Liver (tissue), 9 donors: ENCODE measurements around the gene FBN3. TPM values are rescaled to one million over a fixed set of nuclear protein-coding genes. Genes with fewer than 3 reads are reported as not detected.

ENCODE experiments used
- DNase-seq: peaks from one replicate; pipeline ENCODE4 v3.0.0-alpha.2; 2017; ENCODE audit warnings: low spot score
- H3K27ac ChIP-seq, 2 donors: one replicate each; pipeline ENCODE4 v1.7.0; 2013; ENCODE audit warnings: inconsistent platforms in 2 of 2, low read length in 2 of 2, control low read depth in 1 of 2, low read depth in 1 of 2, mild to moderate bottlenecking in 1 of 2
- H3K27me3 ChIP-seq, 4 donors: one replicate each; pipeline versions ENCODE4 v1.6.1 to v1.7.0; 2013; ENCODE audit warnings: low read length in 3 of 4, inconsistent platforms in 1 of 4, mild to moderate bottlenecking in 1 of 4, moderate library complexity in 1 of 4; ENCODE audit not compliant: control insufficient read depth in 4 of 4, insufficient read depth in 4 of 4
- H3K36me3 ChIP-seq, 4 donors: one replicate each; pipeline versions ENCODE4 v1.6.1 to v1.7.0; 2013; ENCODE audit warnings: low read length in 3 of 4, mild to moderate bottlenecking in 3 of 4, low read depth in 1 of 4, moderate library complexity in 1 of 4; ENCODE audit not compliant: control insufficient read depth in 4 of 4, insufficient read depth in 3 of 4
- H3K4me1 ChIP-seq, 4 donors: one replicate each; pipeline versions ENCODE4 v1.6.1 to v1.7.0; 2013; ENCODE audit warnings: low read length in 3 of 4, mild to moderate bottlenecking in 3 of 4, moderate library complexity in 1 of 4; ENCODE audit not compliant: control insufficient read depth in 4 of 4, insufficient read depth in 4 of 4
- H3K4me3 ChIP-seq, 3 donors: one replicate each; pipeline versions ENCODE4 v1.6.1 to v1.7.0; 2013; ENCODE audit warnings: low read length in 3 of 3, control low read depth in 1 of 3, low read depth in 1 of 3, mild to moderate bottlenecking in 1 of 3
- H3K9ac ChIP-seq, 2 donors: one replicate each; pipeline ENCODE4 v1.7.0; 2013; ENCODE audit warnings: low read length in 2 of 2, mild to moderate bottlenecking in 2 of 2, moderate library complexity in 2 of 2, control low read depth in 1 of 2, low read depth in 1 of 2
- H3K9me3 ChIP-seq, 4 donors: one replicate each; pipeline versions ENCODE4 v1.6.1 to v1.7.0; 2013; ENCODE audit warnings: low read length in 3 of 4; ENCODE audit not compliant: control insufficient read depth in 4 of 4
- FOXA1 ChIP-seq: IDR thresholded peaks from 2 replicates; pipeline ENCODE4 v1.6.1; 2016; ENCODE audit warnings: antibody characterized with exemption
- FOXA2 ChIP-seq: IDR thresholded peaks from 2 replicates; pipeline ENCODE4 v1.6.1; 2016; ENCODE audit warnings: antibody characterized with exemption
- GABPA ChIP-seq, 2 donors: IDR thresholded peaks in 1 of 2; conservative IDR thresholded peaks in 1 of 2; 2 replicates each; pipeline ENCODE4 v1.6.1; 2016; ENCODE audit warnings: antibody characterized with exemption in 2 of 2, mild to moderate bottlenecking in 1 of 2, moderate library complexity in 1 of 2
- HNF4A ChIP-seq, 2 donors: conservative IDR thresholded peaks; 2 replicates each; pipeline ENCODE4 v1.6.1; 2016; ENCODE audit warnings: antibody characterized with exemption in 2 of 2, mild to moderate bottlenecking in 2 of 2
- HNF4G ChIP-seq: IDR thresholded peaks from 2 replicates; pipeline ENCODE4 v1.6.1; 2016; ENCODE audit warnings: antibody characterized with exemption
- JUND ChIP-seq, 2 donors: IDR thresholded peaks; 2 replicates each; pipeline ENCODE4 v1.6.1; 2016; ENCODE audit warnings: antibody characterized with exemption in 2 of 2
- NR2F2 ChIP-seq: IDR thresholded peaks from 2 replicates; pipeline ENCODE4 v1.6.1; 2016; ENCODE audit warnings: antibody characterized with exemption
- RAD21 ChIP-seq, 2 donors: IDR thresholded peaks; 2 replicates each; pipeline ENCODE4 v1.6.1; 2016; ENCODE audit warnings: antibody characterized with exemption in 2 of 2, mild to moderate bottlenecking in 2 of 2
- RXRA ChIP-seq, 2 donors: IDR thresholded peaks; 2 replicates each; pipeline ENCODE4 v1.6.1; 2017 to 2018; ENCODE audit warnings: antibody characterized with exemption in 2 of 2, mild to moderate bottlenecking in 1 of 2
- SP1 ChIP-seq: IDR thresholded peaks from 2 replicates; pipeline ENCODE4 v1.6.1; 2018; ENCODE audit warnings: antibody characterized with exemption, mild to moderate bottlenecking
- TAF1 ChIP-seq: conservative IDR thresholded peaks from 2 replicates; pipeline ENCODE4 v1.6.1; 2016; ENCODE audit warnings: antibody characterized with exemption, mild to moderate bottlenecking
- YY1 ChIP-seq: IDR thresholded peaks from 2 replicates; pipeline ENCODE4 v1.6.1; 2016; ENCODE audit warnings: antibody characterized with exemption, mild to moderate bottlenecking
- WGBS: extraction: QIAGEN DNeasy Blood & Tissue Kit; methylation state at CpG from one replicate; pipeline ENCODE4 v1.1.7; 2013; 5-methylcytosine and 5-hydroxymethylcytosine counted together
- polyA plus RNA-seq, 2 donors: library from polyadenylated mRNA; stranded (reverse) in 1 of 2; unstranded in 1 of 2; fragments of 200-250 nt in 1 of 2; fragments of >200 nt in 1 of 2; fragmentation: Nextera tagmentation in 1 of 2; extraction: Ambion mirVana in 1 of 2; gene quantifications; one replicate each; pipeline versions ENCODE4 v1.2.1 to v1.2.3, GENCODE V29; 2013 to 2015
- total RNA-seq, 2 donors: library from RNA; depleted of rRNA; stranded (reverse); fragments of >200 nt; gene quantifications; one replicate each; pipeline ENCODE4 v1.2.3, GENCODE V29; 2014
- TF ChIP-seq, protein P1 (sequence below): IDR thresholded peaks from 2 replicates; pipeline ENCODE4 v1.6.1; 2016; ENCODE audit warnings: antibody characterized with exemption
- TF ChIP-seq, protein P2 (sequence below): IDR thresholded peaks from 2 replicates; pipeline ENCODE4 v1.6.1; 2016; ENCODE audit warnings: antibody characterized with exemption
- TF ChIP-seq, protein P3 (sequence below): fragments of 150-350 bp; IDR thresholded peaks from 2 replicates; pipeline ENCODE4 v1.5.1; 2017; ENCODE audit warnings: improper control_type of control experiment, low read depth, low read length; ENCODE audit not compliant: missing input control
- TF ChIP-seq, protein P4 (sequence below): IDR thresholded peaks from 2 replicates; pipeline ENCODE4 v1.6.1; 2016; ENCODE audit warnings: antibody characterized with exemption
- TF ChIP-seq, protein P5 (sequence below): IDR thresholded peaks from 2 replicates; pipeline ENCODE4 v1.6.1; 2016; ENCODE audit warnings: antibody characterized with exemption, mild to moderate bottlenecking
- donor health status: healthy.
- donor health status: healthy.
- donor health status: healthy.
- donor health status: healthy.
- donor health status: healthy.

The FBN3 gene
- total and polyA plus RNA-seq, 4 donors = under 0.01 to 0.61 (median 0.08) TPM; not detected in 1

DNA sequence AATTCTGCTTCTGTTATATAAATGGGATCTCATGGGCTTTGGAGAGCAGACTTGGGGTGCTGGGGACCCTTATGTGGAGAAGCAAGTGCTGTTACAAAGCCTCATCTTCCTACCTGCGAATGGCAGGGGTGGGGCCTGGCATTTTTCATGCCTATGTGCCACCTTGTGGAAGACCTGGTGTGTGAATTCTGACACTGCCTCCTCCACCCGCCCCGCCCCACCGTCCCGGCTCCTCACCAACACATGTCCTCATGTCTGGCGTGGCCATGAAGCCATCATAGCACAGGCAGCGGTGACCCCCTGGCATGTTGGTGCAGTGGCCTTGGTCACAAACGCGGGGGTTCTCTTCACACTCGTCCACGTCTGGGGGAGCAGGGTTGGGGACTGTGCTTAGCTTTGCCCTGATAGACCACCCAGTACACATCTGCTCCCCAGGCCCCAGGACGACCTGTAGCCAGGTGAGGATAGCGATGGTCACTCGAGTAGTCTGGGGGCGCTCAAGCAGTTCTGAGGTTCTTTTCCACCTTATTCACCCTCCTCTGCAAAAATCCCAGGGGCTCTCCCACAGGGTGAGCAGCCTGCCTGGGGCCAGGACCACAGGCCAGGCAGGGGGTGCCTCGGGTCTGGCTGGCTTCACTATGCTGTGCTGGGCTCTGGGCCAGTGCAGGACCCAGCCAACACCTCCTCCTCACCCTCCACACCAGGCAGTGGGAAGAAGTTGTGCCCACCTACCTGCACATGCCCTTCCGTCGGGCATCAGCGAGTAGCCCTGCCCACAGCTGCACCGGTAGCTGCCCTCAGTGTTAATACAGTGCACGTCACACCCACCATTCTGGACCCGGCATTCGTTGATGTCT is 32.7 kb downstream of the FBN3 start (continued):
- TF ChIP-seq FOXA2 = no peak
- TF ChIP-seq SP1 = no peak
- TF ChIP-seq YY1 = no peak
- TF ChIP-seq TAF1 = no peak
- TF ChIP-seq, protein P1, sequence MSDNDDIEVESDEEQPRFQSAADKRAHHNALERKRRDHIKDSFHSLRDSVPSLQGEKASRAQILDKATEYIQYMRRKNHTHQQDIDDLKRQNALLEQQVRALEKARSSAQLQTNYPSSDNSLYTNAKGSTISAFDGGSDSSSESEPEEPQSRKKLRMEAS = no peak

DNA sequence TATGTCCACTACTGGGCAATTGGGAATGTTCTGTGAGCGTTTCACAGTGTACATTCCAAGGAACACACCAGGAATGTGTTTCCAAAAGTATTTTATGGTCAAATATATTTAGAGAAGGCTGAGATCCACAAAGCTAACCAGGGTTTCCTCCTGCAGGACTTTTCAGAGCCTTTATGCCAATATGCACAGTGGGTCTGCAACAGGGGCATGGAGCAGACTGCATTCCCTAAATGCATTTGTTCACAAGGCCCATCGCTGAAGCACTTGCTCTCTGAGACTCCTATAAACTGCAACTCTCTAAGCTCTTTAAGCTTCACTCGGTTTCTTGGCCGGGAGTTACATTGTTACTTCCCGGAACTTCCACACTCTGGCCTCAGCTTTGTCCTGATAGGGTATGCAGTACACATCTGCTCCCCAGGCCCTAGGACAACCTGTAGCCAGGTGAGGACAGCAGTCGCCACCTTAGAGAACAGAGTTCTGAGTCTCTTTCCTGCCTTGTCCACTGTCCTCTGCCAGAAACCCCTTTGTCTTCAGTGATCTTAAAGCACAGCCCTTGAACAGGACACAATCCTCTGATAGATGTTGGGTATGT is 33.5 kb downstream of the FBN3 start:
- no peak for DNase-seq
- 91% methylated on average over 6 of the region's 6 CpGs for WGBS
- Histone ChIP-seq H3K27me3 (no peaks in the 10 kb centered on the region), H3K27ac (no peak overlapping the region), H3K9me3 (no peaks in the 10 kb centered on the region), H3K36me3 (no peaks in the 10 kb centered on the region), H3K9ac (no peak overlapping the region), H3K4me3 (no peak overlapping the region), H3K4me1 (no peaks in the 10 kb centered on the region)
- TF ChIP-seq FOXA1 (no peak), HNF4G (no peak), JUND (IDR thresholded peaks at IDR 0.05) (no peak)

DNA sequence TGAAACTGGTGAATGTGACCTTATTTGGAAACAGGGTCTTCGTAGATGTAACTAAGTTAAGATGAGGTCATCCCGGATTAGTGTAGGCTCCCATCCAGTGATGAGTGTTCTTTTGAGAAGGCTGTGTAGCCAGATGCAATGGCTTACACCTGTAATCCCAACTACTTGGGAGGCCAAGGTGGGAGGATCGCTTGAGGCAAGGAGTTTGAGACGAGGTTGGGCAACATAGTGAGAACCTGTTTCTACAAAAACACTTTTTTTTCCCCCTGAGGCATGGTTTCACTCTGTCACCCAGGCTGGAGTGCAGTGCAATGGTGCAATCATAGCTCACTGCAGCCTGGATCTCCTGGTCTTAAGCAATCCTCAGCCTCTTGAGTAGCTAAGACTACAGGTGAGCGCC is 36.4 kb downstream of the FBN3 start:
- no peaks in the 10 kb centered on the region for H3K4me1 ChIP-seq
- WGBS = 80% methylated on average over 5 of the region's 5 CpGs
- no peaks in the 10 kb centered on the region for H3K9me3 ChIP-seq
- no peak overlapping the region for H3K4me3 ChIP-seq
- no peaks in the 10 kb centered on the region for H3K36me3 ChIP-seq
- H3K27ac ChIP-seq = no peak overlapping the region
- no peak overlapping the region for H3K9ac ChIP-seq
- no peaks in the 10 kb centered on the region for H3K27me3 ChIP-seq
- no peak for DNase-seq
- no peak for TF ChIP-seq SP1
- TF ChIP-seq RXRA (IDR thresholded peaks at IDR 0.05) = no peak
- TF ChIP-seq, protein P2, sequence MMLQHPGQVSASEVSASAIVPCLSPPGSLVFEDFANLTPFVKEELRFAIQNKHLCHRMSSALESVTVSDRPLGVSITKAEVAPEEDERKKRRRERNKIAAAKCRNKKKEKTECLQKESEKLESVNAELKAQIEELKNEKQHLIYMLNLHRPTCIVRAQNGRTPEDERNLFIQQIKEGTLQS = no peak
- TF ChIP-seq, protein P3, sequence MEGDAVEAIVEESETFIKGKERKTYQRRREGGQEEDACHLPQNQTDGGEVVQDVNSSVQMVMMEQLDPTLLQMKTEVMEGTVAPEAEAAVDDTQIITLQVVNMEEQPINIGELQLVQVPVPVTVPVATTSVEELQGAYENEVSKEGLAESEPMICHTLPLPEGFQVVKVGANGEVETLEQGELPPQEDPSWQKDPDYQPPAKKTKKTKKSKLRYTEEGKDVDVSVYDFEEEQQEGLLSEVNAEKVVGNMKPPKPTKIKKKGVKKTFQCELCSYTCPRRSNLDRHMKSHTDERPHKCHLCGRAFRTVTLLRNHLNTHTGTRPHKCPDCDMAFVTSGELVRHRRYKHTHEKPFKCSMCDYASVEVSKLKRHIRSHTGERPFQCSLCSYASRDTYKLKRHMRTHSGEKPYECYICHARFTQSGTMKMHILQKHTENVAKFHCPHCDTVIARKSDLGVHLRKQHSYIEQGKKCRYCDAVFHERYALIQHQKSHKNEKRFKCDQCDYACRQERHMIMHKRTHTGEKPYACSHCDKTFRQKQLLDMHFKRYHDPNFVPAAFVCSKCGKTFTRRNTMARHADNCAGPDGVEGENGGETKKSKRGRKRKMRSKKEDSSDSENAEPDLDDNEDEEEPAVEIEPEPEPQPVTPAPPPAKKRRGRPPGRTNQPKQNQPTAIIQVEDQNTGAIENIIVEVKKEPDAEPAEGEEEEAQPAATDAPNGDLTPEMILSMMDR = no peak
- TF ChIP-seq JUND (IDR thresholded peaks at IDR 0.05) = no peak
- no peak for TF ChIP-seq FOXA2
- TF ChIP-seq, protein P4, sequence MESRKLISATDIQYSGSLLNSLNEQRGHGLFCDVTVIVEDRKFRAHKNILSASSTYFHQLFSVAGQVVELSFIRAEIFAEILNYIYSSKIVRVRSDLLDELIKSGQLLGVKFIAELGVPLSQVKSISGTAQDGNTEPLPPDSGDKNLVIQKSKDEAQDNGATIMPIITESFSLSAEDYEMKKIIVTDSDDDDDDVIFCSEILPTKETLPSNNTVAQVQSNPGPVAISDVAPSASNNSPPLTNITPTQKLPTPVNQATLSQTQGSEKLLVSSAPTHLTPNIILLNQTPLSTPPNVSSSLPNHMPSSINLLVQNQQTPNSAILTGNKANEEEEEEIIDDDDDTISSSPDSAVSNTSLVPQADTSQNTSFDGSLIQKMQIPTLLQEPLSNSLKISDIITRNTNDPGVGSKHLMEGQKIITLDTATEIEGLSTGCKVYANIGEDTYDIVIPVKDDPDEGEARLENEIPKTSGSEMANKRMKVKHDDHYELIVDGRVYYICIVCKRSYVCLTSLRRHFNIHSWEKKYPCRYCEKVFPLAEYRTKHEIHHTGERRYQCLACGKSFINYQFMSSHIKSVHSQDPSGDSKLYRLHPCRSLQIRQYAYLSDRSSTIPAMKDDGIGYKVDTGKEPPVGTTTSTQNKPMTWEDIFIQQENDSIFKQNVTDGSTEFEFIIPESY = no peak
- TF ChIP-seq GABPA (IDR thresholded peaks at IDR 0.05 in 1 of 2, conservative IDR thresholded peaks at IDR 0.05 in 1 of 2) = no peak
- no peak for TF ChIP-seq FOXA1
- no peak for TF ChIP-seq HNF4A (conservative IDR thresholded peaks at IDR 0.05)
- no peak for TF ChIP-seq HNF4G
- TF ChIP-seq TAF1 = no peak
- TF ChIP-seq RAD21 (IDR thresholded peaks at IDR 0.05) = no peak
- TF ChIP-seq NR2F2 = no peak
- no peak for TF ChIP-seq YY1
- TF ChIP-seq, protein P5, sequence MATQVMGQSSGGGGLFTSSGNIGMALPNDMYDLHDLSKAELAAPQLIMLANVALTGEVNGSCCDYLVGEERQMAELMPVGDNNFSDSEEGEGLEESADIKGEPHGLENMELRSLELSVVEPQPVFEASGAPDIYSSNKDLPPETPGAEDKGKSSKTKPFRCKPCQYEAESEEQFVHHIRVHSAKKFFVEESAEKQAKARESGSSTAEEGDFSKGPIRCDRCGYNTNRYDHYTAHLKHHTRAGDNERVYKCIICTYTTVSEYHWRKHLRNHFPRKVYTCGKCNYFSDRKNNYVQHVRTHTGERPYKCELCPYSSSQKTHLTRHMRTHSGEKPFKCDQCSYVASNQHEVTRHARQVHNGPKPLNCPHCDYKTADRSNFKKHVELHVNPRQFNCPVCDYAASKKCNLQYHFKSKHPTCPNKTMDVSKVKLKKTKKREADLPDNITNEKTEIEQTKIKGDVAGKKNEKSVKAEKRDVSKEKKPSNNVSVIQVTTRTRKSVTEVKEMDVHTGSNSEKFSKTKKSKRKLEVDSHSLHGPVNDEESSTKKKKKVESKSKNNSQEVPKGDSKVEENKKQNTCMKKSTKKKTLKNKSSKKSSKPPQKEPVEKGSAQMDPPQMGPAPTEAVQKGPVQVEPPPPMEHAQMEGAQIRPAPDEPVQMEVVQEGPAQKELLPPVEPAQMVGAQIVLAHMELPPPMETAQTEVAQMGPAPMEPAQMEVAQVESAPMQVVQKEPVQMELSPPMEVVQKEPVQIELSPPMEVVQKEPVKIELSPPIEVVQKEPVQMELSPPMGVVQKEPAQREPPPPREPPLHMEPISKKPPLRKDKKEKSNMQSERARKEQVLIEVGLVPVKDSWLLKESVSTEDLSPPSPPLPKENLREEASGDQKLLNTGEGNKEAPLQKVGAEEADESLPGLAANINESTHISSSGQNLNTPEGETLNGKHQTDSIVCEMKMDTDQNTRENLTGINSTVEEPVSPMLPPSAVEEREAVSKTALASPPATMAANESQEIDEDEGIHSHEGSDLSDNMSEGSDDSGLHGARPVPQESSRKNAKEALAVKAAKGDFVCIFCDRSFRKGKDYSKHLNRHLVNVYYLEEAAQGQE = no peak
